Measurements from ENCODE around the gene KHDC4. TPM values are rescaled to one million over a fixed set of nuclear protein-coding genes. Genes with fewer than 3 reads are reported as not detected.

Gene KHDC4
- total RNA-seq, 1 experiment from 2014 or later: 57.7 TPM

DNA sequence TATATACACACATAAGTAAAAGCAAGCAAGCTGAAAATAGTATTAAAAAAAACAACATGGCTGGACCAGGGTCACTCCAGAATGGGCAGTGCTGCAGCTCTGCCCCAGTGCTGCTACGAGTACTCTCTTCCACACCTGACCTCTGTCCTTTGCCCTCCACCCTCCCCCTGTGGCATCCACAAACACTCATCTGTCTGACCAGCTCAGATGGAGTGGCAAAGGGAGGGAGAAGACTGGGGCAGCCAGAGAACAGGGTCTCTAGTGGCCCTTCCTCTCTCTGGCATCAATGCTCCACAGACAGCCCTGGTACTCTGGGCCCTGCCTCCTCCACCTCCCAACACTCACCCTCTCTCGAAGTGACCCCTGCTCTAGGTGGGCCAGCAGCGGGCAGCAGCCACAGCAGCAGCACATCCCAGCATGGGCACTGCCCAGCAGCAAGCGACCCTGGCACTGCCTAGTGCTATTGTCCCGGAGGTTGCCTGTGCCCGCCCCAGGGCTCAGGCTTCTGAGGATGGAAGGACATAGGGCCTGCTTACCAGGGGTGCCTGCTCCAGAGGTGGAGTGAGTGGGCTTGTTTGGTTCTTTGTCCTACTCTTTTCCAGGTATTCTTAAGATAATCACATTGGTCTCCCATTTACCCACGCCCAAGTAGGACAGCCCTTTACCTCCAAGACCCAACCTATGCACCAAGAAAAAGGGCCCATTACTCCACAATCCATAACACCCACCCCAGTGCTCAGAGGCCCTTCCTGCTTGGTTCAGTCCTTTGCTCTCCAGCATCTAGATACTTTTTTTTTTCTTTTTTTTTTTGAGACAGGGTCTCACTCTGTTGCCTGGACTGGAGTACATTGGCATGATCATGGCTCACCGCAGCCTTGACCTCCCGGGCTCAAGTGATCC, 37.9 kb upstream of the KHDC4 start:
- H3K27ac ChIP-seq (ENCODE audit: insufficient read length, low read depth, low read length): no peak overlapping the region
- H3K23ac ChIP-seq (ENCODE audit: insufficient read length, low read depth, low read length): no peak overlapping the region
- no peak overlapping the region for H2BK15ac ChIP-seq (ENCODE audit: low read depth, low read length)
- WGBS (ENCODE audit: extremely low coverage, insufficient read length, low lambda C conversion rate): no CpG with 5 or more reads among the region's 9 CpGs
- H3K9me3 Mint-ChIP-seq: no peaks in the 10 kb centered on the region
- H3K9me3 ChIP-seq (ENCODE audit: control insufficient read depth, low read depth, low read length): no peaks in the 10 kb centered on the region
- no peak overlapping the region for H3K4ac ChIP-seq (ENCODE audit: low read depth, low read length)
- peaks cover 10% of the 10 kb centered on the region for H4K20me1 ChIP-seq (ENCODE audit: control insufficient read depth, insufficient read depth, insufficient read length)
- no peak overlapping the region for H4K91ac ChIP-seq (ENCODE audit: insufficient read length, low read depth, low read length)
- H3K36me3 Mint-ChIP-seq (ENCODE audit: insufficient read depth in 1 of 3, low read depth in 3 of 3): peaks cover 10 to 45% (median 45%) of the 10 kb centered on the region in 3 experiments; a peak in 6 of 7 replicates
- H2AK5ac ChIP-seq (ENCODE audit: insufficient read length, low read length): no peak overlapping the region
- no peak overlapping the region for H4K5ac ChIP-seq (ENCODE audit: insufficient read length, low read depth, low read length)
- peaks cover 37% of the 10 kb centered on the region for H3K79me2 ChIP-seq (ENCODE audit: insufficient read depth, low read length)
- no peak overlapping the region for H3K18ac ChIP-seq (ENCODE audit: insufficient read length, low read depth, low read length)
- H3K27me3 Mint-ChIP-seq (ENCODE audit: low read depth): no peaks in the 10 kb centered on the region
- no peak overlapping the region for H2BK20ac ChIP-seq (ENCODE audit: low read depth, low read length, poor library complexity, severe bottlenecking)
- H3K79me1 ChIP-seq (ENCODE audit: insufficient read depth, low read depth, low read length, poor library complexity, severe bottlenecking): peaks cover 9% of the 10 kb centered on the region
- H3K4me1 Mint-ChIP-seq: peaks cover 84 to 95% of the 10 kb centered on the region in 2 experiments
- H3T11ph ChIP-seq (ENCODE audit: low read length): no peak overlapping the region
- peaks cover 29% of the 10 kb centered on the region for H3K4me1 ChIP-seq (ENCODE audit: insufficient read depth, low read length)
- H2BK12ac ChIP-seq (ENCODE audit: insufficient read length, low read depth, low read length): no peak overlapping the region
- no peaks in the 10 kb centered on the region for H3K27me3 ChIP-seq (ENCODE audit: insufficient read depth, low read length)
- no peak overlapping the region for H3K56ac ChIP-seq (ENCODE audit: insufficient read length, low read depth, low read length)
- H3K4me3 Mint-ChIP-seq: peak overlapping the region in 1 of 2 experiments; percentile 45; a peak in 1 of 5 replicates
- H3K4me2 ChIP-seq (ENCODE audit: insufficient read depth, insufficient read length, low read length): no peak overlapping the region
- no peak overlapping the region for H3K9ac ChIP-seq (ENCODE audit: extremely low read depth, insufficient read length, low read length)
- H2BK120ac ChIP-seq (ENCODE audit: low read depth, low read length, poor library complexity, severe bottlenecking): no peak overlapping the region
- H3K14ac ChIP-seq (ENCODE audit: insufficient read depth, low read length): no peak overlapping the region
- TF ChIP-seq, protein P1, sequence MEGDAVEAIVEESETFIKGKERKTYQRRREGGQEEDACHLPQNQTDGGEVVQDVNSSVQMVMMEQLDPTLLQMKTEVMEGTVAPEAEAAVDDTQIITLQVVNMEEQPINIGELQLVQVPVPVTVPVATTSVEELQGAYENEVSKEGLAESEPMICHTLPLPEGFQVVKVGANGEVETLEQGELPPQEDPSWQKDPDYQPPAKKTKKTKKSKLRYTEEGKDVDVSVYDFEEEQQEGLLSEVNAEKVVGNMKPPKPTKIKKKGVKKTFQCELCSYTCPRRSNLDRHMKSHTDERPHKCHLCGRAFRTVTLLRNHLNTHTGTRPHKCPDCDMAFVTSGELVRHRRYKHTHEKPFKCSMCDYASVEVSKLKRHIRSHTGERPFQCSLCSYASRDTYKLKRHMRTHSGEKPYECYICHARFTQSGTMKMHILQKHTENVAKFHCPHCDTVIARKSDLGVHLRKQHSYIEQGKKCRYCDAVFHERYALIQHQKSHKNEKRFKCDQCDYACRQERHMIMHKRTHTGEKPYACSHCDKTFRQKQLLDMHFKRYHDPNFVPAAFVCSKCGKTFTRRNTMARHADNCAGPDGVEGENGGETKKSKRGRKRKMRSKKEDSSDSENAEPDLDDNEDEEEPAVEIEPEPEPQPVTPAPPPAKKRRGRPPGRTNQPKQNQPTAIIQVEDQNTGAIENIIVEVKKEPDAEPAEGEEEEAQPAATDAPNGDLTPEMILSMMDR (conservative IDR thresholded peaks at IDR 0.05): no peak
- H3K23me2 ChIP-seq (ENCODE audit: insufficient read length, low read depth, low read length, poor library complexity, severe bottlenecking): peaks cover 16% of the 10 kb centered on the region
- H2BK5ac ChIP-seq (ENCODE audit: insufficient read length, low read length): no peak overlapping the region
- H3K27ac Mint-ChIP-seq: peak overlapping the region in 2 of 3 experiments; percentile 68 to 80; a peak in 4 of 7 replicates
- no peak for DNase-seq
- H4K8ac ChIP-seq (replicated peaks; ENCODE audit: insufficient read length, low read depth, low read length): no peak overlapping the region
- no peak overlapping the region for H2AFZ ChIP-seq (ENCODE audit: low read length)

Measured in H9 (cell line).